Measurements from ENCODE around the gene PTPRN2.

Gene PTPRN2

DNA sequence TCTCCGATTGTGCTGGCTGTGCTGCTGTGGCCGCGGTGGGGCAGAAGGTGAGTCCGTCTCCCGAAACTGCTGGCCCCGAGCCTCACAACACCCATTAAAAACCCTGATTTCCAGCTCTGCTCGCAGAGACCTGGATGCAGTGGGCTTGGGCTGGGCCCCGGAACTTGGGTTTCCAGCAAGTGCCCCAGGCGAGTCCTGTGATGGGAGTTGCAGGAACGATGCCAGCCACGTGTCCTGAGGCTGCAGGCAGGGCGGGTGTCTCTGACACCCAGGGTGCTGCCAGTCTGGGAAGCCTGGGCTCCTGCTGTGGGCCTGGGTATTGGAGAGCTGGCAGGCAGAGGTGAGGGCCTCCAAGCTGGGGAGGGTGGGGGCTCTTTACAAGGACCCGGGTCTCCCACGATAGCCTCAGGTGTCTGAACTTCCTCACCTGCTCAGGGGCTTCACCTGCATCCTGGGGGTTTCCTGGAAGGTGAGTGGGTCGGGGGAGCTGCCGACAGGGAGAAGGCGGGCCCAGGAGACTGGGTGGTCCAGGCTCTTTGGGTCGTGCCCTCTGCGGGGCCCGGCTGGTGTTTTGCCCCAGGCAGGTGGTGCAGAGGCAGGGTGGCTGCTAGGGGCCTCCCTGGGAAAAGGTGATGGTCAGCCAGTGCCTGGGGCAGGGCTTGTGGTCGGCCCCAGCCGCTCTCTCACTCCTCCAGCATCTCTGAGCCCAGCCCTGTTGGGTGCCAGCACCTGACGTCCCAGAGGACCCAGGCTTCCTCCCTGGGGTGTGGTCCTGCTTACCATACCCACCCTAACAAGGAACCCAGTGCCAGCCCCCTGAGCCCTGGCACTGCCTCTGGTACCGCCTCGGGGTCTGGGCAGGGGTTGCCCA lies 1070.5 kb downstream of the PTPRN2 start:
- Mint-ChIP-seq H3K36me3 (ENCODE audit: low read depth) (no peaks in the 10 kb centered on the region), H3K4me3 (no peak overlapping the region)

DNA sequence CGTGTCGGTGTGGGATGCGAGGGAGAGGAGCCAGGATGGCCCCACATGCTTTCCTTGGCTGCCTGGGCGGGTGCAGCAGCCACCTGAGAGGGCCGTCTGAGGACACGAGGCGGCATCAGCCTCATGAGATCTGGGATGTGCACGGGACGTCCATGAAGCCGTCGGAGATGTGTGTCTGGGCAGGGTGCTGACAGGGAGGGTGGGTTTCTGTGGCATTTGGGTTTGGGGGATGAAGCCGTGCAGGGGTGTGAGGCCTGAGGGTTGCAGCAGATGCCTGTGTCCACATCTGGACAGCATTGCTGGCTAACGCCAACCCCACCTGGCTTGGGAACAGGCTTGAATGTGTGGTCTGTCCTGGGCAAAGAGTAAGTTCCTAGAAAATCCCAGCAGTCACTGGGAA lies 1071.3 kb downstream of the PTPRN2 start:
- H3K4me3 Mint-ChIP-seq = no peak overlapping the region
- H3K27me3 Mint-ChIP-seq (ENCODE audit: low read depth, poor library complexity) = peaks cover 17% of the 10 kb centered on the region
- no peaks in the 10 kb centered on the region for H3K36me3 Mint-ChIP-seq (ENCODE audit: low read depth)
- H3K27ac Mint-ChIP-seq = peak overlapping the region; percentile 61
- peaks cover 31% of the 10 kb centered on the region for H3K4me1 Mint-ChIP-seq
- TF ChIP-seq, protein P1, sequence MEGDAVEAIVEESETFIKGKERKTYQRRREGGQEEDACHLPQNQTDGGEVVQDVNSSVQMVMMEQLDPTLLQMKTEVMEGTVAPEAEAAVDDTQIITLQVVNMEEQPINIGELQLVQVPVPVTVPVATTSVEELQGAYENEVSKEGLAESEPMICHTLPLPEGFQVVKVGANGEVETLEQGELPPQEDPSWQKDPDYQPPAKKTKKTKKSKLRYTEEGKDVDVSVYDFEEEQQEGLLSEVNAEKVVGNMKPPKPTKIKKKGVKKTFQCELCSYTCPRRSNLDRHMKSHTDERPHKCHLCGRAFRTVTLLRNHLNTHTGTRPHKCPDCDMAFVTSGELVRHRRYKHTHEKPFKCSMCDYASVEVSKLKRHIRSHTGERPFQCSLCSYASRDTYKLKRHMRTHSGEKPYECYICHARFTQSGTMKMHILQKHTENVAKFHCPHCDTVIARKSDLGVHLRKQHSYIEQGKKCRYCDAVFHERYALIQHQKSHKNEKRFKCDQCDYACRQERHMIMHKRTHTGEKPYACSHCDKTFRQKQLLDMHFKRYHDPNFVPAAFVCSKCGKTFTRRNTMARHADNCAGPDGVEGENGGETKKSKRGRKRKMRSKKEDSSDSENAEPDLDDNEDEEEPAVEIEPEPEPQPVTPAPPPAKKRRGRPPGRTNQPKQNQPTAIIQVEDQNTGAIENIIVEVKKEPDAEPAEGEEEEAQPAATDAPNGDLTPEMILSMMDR (IDR thresholded peaks at IDR 0.05) = no peak
- H3K9me3 Mint-ChIP-seq = peaks cover 11% of the 10 kb centered on the region
- DNase-seq = no peak

More for the DNA sequence above, 1070.5 kb downstream of the PTPRN2 start:
- TF ChIP-seq, protein P1 (IDR thresholded peaks at IDR 0.05) = no peak
- Mint-ChIP-seq H3K9me3 (peaks cover 8% of the 10 kb centered on the region), H3K4me1 (peaks cover 38% of the 10 kb centered on the region), H3K27me3 (ENCODE audit: low read depth, poor library complexity) (peaks cover 14% of the 10 kb centered on the region), H3K27ac (no peak overlapping the region)
- DNase-seq = no peak

DNA sequence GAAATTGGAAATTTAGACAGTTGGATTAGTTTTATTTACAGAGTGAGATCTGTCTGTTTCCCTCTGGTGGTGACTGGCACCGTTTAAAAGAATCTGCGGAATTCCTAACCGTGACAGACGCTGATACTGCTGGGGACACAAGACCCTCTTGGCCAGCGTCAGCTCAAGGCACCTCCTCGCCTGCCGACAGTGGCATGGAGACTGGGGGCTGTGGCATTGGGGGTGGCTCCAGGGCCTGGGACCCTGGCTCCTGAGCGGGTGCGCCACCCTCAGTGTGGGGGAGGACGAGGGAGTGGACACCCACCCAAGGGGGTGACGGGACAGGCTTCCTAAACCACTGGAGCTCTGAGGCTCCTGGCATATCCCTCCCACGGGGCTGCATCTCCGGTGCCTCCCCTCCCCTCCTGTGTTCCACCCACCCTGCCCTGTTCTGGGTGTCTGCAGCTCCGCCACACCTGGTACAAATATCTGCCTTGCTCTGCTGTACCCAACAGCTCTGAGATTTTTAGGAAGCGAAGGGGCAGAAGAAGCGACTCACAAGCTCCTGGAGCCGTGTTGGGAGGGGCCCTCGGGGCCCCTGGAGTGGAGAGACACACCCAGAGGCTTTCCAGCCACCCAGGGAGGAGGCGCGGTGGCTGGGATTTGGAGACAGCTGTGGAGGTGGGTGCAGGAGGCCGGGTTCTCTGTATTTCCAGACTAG lies 1072.1 kb downstream of the PTPRN2 start:
- H3K4me1 Mint-ChIP-seq = peaks cover 28% of the 10 kb centered on the region
- no peak for DNase-seq
- H3K9me3 Mint-ChIP-seq = peaks cover 15% of the 10 kb centered on the region
- TF ChIP-seq, protein P1 (IDR thresholded peaks at IDR 0.05) = no peak
- no peak overlapping the region for H3K4me3 Mint-ChIP-seq
- no peak overlapping the region for H3K27ac Mint-ChIP-seq
- peaks cover 24% of the 10 kb centered on the region for H3K27me3 Mint-ChIP-seq (ENCODE audit: low read depth, poor library complexity)
- H3K36me3 Mint-ChIP-seq (ENCODE audit: low read depth) = no peaks in the 10 kb centered on the region

DNA sequence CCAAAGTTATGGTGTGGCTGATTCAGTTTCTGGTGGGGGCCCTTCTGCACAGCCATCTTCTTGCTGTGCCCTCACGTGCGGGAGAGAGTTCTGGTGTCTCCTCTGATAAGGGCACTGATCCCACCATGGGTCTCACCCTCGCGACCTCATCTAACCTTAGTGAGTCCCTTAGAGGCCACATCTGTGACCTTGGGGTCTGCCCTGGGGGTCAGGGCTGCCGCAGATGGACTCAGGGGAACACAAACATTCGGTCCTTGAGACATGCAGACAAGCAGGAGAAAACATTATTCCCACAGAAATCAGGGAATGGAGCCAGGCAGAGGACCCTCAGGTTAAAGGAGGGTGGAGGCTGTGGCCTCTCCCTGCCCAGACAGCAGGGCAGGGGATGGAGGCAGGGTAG lies 1072.9 kb downstream of the PTPRN2 start:
- Mint-ChIP-seq H3K9me3 (peaks cover 21% of the 10 kb centered on the region), H3K4me3 (no peak overlapping the region), H3K27me3 (ENCODE audit: low read depth, poor library complexity) (peaks cover 29% of the 10 kb centered on the region), H3K36me3 (ENCODE audit: low read depth) (no peaks in the 10 kb centered on the region), H3K4me1 (peaks cover 24% of the 10 kb centered on the region), H3K27ac (peak overlapping the region; percentile 45)
- TF ChIP-seq, protein P1 (IDR thresholded peaks at IDR 0.05) = no peak
- DNase-seq = no peak

DNA sequence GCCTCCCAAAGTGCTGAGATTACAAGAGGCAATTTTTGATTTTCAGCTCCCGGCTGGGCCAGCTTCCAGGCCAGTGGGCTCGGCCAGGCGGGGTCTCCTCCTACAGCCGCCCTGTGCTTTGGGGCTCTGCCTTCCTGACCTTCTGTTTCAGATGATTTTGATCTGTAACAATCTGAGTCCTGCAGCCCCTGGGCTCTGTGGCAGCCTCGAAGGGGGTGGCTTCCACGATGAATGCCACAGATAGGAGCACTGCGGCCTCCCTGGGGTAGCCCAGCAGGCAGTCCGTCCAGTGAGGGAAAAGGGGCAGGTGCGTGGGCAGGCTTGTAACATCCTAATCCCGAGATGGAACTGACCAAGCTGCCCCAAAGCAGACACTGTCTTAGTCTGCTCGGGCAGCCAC lies 1073.3 kb downstream of the PTPRN2 start:
- Mint-ChIP-seq H3K27ac (no peak overlapping the region), H3K4me3 (no peak overlapping the region), H3K27me3 (ENCODE audit: low read depth, poor library complexity) (peaks cover 33% of the 10 kb centered on the region), H3K36me3 (ENCODE audit: low read depth) (no peaks in the 10 kb centered on the region), H3K9me3 (peaks cover 21% of the 10 kb centered on the region), H3K4me1 (peaks cover 19% of the 10 kb centered on the region)
- TF ChIP-seq, protein P1 (IDR thresholded peaks at IDR 0.05) = no peak
- DNase-seq = no peak

All from nephron progenitor cell (in vitro differentiated cells).